Astrocyte (in vitro differentiated cells and primary cell): ENCODE data around the gene RPS6KA4. TPM values are rescaled to one million over a fixed set of nuclear protein-coding genes. Genes with fewer than 3 reads are reported as not detected.

Experiments used
- DNase-seq: peaks from one replicate; pipeline ENCODE4 v3.0.0-alpha.2; 2010; ENCODE audit warnings: low read depth
- FAIRE-seq: peaks from 2 replicates; lab custom pipeline; 2011; peaks lifted over from hg19 to GRCh38; lab: Jason Lieb, UNC
- H2AFZ ChIP-seq: 2 replicates; pipeline ENCODE4 v1.6.0; 2012; ENCODE audit warnings: low read depth, low read length, inconsistent platforms
- H3K27ac ChIP-seq: 2 replicates; pipeline ENCODE4 v1.5.1; 2011; ENCODE audit warnings: low read depth, low read length, inconsistent platforms
- H3K27me3 ChIP-seq: 2 replicates; pipeline ENCODE4 v1.6.0; 2011; ENCODE audit warnings: low read length, inconsistent platforms; ENCODE audit not compliant: insufficient read depth
- H3K36me3 ChIP-seq: 2 replicates; pipeline ENCODE4 v1.5.1; 2011; ENCODE audit warnings: low read length, inconsistent platforms; ENCODE audit not compliant: insufficient read depth
- H3K4me1 ChIP-seq: 2 replicates; pipeline ENCODE4 v1.5.1; 2011; ENCODE audit warnings: low read length, inconsistent platforms; ENCODE audit not compliant: insufficient read depth
- H3K4me2 ChIP-seq: 2 replicates; pipeline ENCODE4 v1.6.0; 2012; ENCODE audit warnings: low read length, inconsistent platforms
- H3K4me3 ChIP-seq: 2 replicates; pipeline ENCODE4 v1.5.1; 2011; ENCODE audit warnings: low read depth, mild to moderate bottlenecking, low read length, inconsistent platforms; ENCODE audit not compliant: insufficient read depth
- H3K79me2 ChIP-seq: 2 replicates; pipeline ENCODE4 v1.6.0; 2012; ENCODE audit warnings: mild to moderate bottlenecking, low read length, inconsistent platforms; ENCODE audit not compliant: insufficient read depth
- H3K9ac ChIP-seq: 2 replicates; pipeline ENCODE4 v1.6.0; 2012; ENCODE audit warnings: mild to moderate bottlenecking, low read length, inconsistent platforms
- H3K9me3 ChIP-seq: 2 replicates; pipeline ENCODE4 v1.5.1; 2012; ENCODE audit warnings: low read depth, mild to moderate bottlenecking, low read length, inconsistent platforms; ENCODE audit not compliant: insufficient read depth
- H4K20me1 ChIP-seq: 2 replicates; pipeline ENCODE4 v1.6.0; 2012; ENCODE audit warnings: low read length, inconsistent platforms; ENCODE audit not compliant: insufficient read depth
- H3K27ac Mint-ChIP-seq: one replicate; pipeline ENCODE4 v1.8.0; 2021; ENCODE audit warnings: mild to moderate bottlenecking, mixed read lengths; ENCODE audit not compliant: unreplicated experiment
- H3K27me3 Mint-ChIP-seq: one replicate; pipeline ENCODE4 v1.8.0; 2021; ENCODE audit warnings: low read depth, mixed read lengths; ENCODE audit not compliant: unreplicated experiment
- H3K36me3 Mint-ChIP-seq: one replicate; pipeline ENCODE4 v1.8.0; 2021; ENCODE audit warnings: low read depth, mixed read lengths; ENCODE audit not compliant: unreplicated experiment
- H3K4me1 Mint-ChIP-seq: one replicate; pipeline ENCODE4 v1.8.0; 2021; ENCODE audit warnings: low read depth, mixed read lengths; ENCODE audit not compliant: unreplicated experiment
- H3K4me3 Mint-ChIP-seq: one replicate; pipeline ENCODE4 v1.8.0; 2021; ENCODE audit warnings: mild to moderate bottlenecking, moderate library complexity, mixed read lengths; ENCODE audit not compliant: unreplicated experiment
- H3K9me3 Mint-ChIP-seq: one replicate; pipeline ENCODE4 v1.8.0; 2021; ENCODE audit warnings: mild to moderate bottlenecking, mixed read lengths; ENCODE audit not compliant: unreplicated experiment
- CTCF ChIP-seq: IDR thresholded peaks from 2 replicates; pipeline ENCODE4 v1.5.1; 2011; ENCODE audit warnings: low read depth, mild to moderate bottlenecking, inconsistent platforms, low read length, moderate library complexity; ENCODE audit not compliant: insufficient read depth
- EZH2 ChIP-seq: IDR thresholded peaks from 2 replicates; pipeline ENCODE4 v1.6.1; 2012; ENCODE audit warnings: mild to moderate bottlenecking, low read length, inconsistent platforms; ENCODE audit not compliant: insufficient read depth
- total RNA-seq: library from RNA; stranded (reverse); gene quantifications from 2 replicates; pipeline ENCODE4 v1.2.1, GENCODE V29; 2021

RPS6KA4 gene
- total RNA-seq, 1 donor from 2014 or later, result 36.2 TPM

GRCh38 chr11:64372802-64373597 is 14.0 kb downstream of the RPS6KA4 start:
- H2AFZ ChIP-seq, result no peak overlapping the region
- FAIRE-seq, result no peak

DNA sequence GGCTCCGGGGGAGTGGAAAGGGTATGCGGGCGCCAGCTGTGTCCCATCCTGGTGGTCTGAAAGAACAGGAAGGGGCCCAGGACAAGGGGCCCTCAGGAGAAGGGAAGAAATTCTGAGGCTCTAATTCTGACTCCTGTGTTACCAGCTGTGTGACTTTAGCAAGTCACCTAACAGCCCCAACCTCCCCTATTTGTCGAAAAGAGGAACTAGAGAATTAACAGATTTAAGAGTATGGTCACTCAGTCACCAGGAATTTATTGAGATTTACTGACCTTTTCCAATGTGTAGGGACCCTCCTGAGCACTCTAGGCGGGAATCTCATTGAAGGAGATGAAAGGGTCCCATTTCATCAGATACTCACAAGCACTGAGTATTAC is 14.6 kb downstream of the RPS6KA4 start:
- Histone ChIP-seq H2AFZ (no peak overlapping the region), H3K4me2 (no peak overlapping the region)
- H3K27me3 Mint-ChIP-seq, result peaks cover 5% of the 10 kb centered on the region

More at GRCh38 chr11:64372802-64373597, 14.0 kb downstream of the RPS6KA4 start:
- Mint-ChIP-seq H3K36me3 (peaks cover 7% of the 10 kb centered on the region), H3K27ac (no peak overlapping the region), H3K9me3 (no peaks in the 10 kb centered on the region), H3K4me1 (no peaks in the 10 kb centered on the region), H3K4me3 (no peak overlapping the region), H3K27me3 (peaks cover 5% of the 10 kb centered on the region)
- H4K20me1 ChIP-seq, result peaks cover 6% of the 10 kb centered on the region
- no peaks in the 10 kb centered on the region for H3K9me3 ChIP-seq
- no peak overlapping the region for H3K4me3 ChIP-seq
- no peak overlapping the region for H3K9ac ChIP-seq
- H3K4me2 ChIP-seq, result no peak overlapping the region
- no peaks in the 10 kb centered on the region for H3K27me3 ChIP-seq
- no peaks in the 10 kb centered on the region for H3K79me2 ChIP-seq
- no peak overlapping the region for H3K27ac ChIP-seq
- no peaks in the 10 kb centered on the region for H3K36me3 ChIP-seq
- no peak for DNase-seq
- no peaks in the 10 kb centered on the region for H3K4me1 ChIP-seq
- TF ChIP-seq EZH2 (no peak), CTCF (no peak)

More for the DNA sequence above, 14.6 kb downstream of the RPS6KA4 start:
- no peak overlapping the region for H3K9ac ChIP-seq
- H3K36me3 ChIP-seq, result no peaks in the 10 kb centered on the region
- H3K79me2 ChIP-seq, result no peaks in the 10 kb centered on the region
- FAIRE-seq, result no peak
- Mint-ChIP-seq H3K4me3 (no peak overlapping the region), H3K4me1 (no peaks in the 10 kb centered on the region), H3K36me3 (peaks cover 7% of the 10 kb centered on the region), H3K27ac (no peak overlapping the region), H3K9me3 (no peaks in the 10 kb centered on the region)
- H3K27ac ChIP-seq, result no peak overlapping the region
- peaks cover 6% of the 10 kb centered on the region for H4K20me1 ChIP-seq
- no peaks in the 10 kb centered on the region for H3K27me3 ChIP-seq
- no peak for TF ChIP-seq EZH2
- no peak for TF ChIP-seq CTCF
- H3K4me1 ChIP-seq, result no peaks in the 10 kb centered on the region
- no peak overlapping the region for H3K4me3 ChIP-seq
- DNase-seq, result no peak
- no peaks in the 10 kb centered on the region for H3K9me3 ChIP-seq
